Pancreas (tissue), 10 donors: ENCODE measurements around the gene GRIP1. TPM values are rescaled to one million over a fixed set of nuclear protein-coding genes. Genes with fewer than 3 reads are reported as not detected.

Experiments
- ATAC-seq, 4 donors: fragments of 200-7000 bp; cut with Tn5 transposase; one replicate each; pipeline versions ENCODE4 v1.8.0 to v1.9.1; 2020; ENCODE audit warnings: mild to moderate bottlenecking in 4 of 4, moderate library complexity in 4 of 4
- DNase-seq, 6 donors: peaks; one replicate each; pipeline ENCODE4 v3.0.0-alpha.2; 2020
- FAIRE-seq: peaks from 2 replicates; lab custom pipeline; 2012; peaks lifted over from hg19 to GRCh38; lab: Jason Lieb, UNC
- H3K27ac ChIP-seq, 4 donors: fragments of 200-600 bp; sonication (generic); 1 replicate in 3 of 4; 2 replicates in 1 of 4; pipeline versions ENCODE4 v1.5.0 to v1.8.0; 2020
- H3K27me3 ChIP-seq, 4 donors: fragments of 200-600 bp; one replicate each; pipeline ENCODE4 v1.8.0; 2021
- H3K36me3 ChIP-seq, 3 donors: fragments of 200-600 bp; sonication (generic) in 1 of 3; one replicate each; pipeline versions ENCODE4 v1.5.0 to v1.8.0; 2020 to 2021
- H3K4me1 ChIP-seq, 3 donors: fragments of 200-600 bp; one replicate each; pipeline ENCODE4 v1.8.0; 2021
- H3K4me3 ChIP-seq, 4 donors: fragments of 200-600 bp; sonication (generic) in 2 of 4; one replicate each; pipeline versions ENCODE4 v1.5.0 to v1.8.0; 2020 to 2021
- H3K9me3 ChIP-seq, 4 donors: fragments of 200-600 bp; one replicate each; pipeline ENCODE4 v1.8.0; 2021
- CTCF ChIP-seq, 4 donors: fragments of 200-600 bp; sonication (generic) in 3 of 4; IDR thresholded peaks; one replicate each; pipeline versions ENCODE4 v1.5.0 to v1.8.0; 2021; ENCODE audit warnings: antibody characterized with exemption in 4 of 4
- WGBS, 2 donors: extraction: QIAGEN DNeasy Blood & Tissue Kit; methylation state at CpG; one replicate each; pipeline ENCODE4 v1.1.7; 2013; 5-methylcytosine and 5-hydroxymethylcytosine counted together
- intact Hi-C, 3 donors: fragments of 100-400 bp; cut with DNase I; formaldehyde crosslinking; loops; one replicate each; pipeline versions ENCODE4 v1.11.1 to v1.14.2; 2022
- polyA plus RNA-seq, 2 donors: library from polyadenylated mRNA; stranded (reverse); fragments of 200-250 nt; gene quantifications; one replicate each; pipeline ENCODE4 v1.2.3, GENCODE V29; 2013
- total RNA-seq, 6 donors: library from RNA; stranded (reverse); fragmentation: NEBNext Ultra II Directional in 4 of 6; extraction: Animal tissue kit (Norgen Biotek cat#: 25700) in 4 of 6; gene quantifications; one replicate each; pipeline versions ENCODE4 v1.2.1 to v1.2.4, GENCODE V29; 2021 to 2023
- donor health status: healthy with polysubstance abuse.
- donor health status: DM: no; HTN: no; CAD: no; lungs with moderate emphysema.
- donor health status: DM: no; HTN: no; CAD: no.
- donor health status: control.
- donor health status: control.
- donor health status: Bipolar disorder and iron deficiency.
- donor health status: DM: yes; HTN: yes; CAD: no.
- donor health status: DM: no; HTN: no; CAD: no.
- donor health status: DM: no; HTN: no; CAD: no.
- donor health status: DM: yes; HTN: yes; CAD: no.

GRIP1 gene
- total and polyA plus RNA-seq, 8 donors: 0.89 to 6.8 (median 4.7) TPM

GRCh38 chr12:66709893-66710292, 31.0 kb upstream of the GRIP1 start:
- Histone ChIP-seq H3K4me3 (no peak overlapping the region), H3K9me3 (no peaks in the 10 kb centered on the region), H3K27me3 (no peaks in the 10 kb centered on the region), H3K36me3 (no peaks in the 10 kb centered on the region), H3K27ac (no peak overlapping the region), H3K4me1 (no peaks in the 10 kb centered on the region)
- ATAC-seq (no peak), DNase-seq (no peak), FAIRE-seq (no peak)
- intact Hi-C loops: no loop called here
- WGBS, 2 donors: 69% methylated on average over 2 of the region's 2 CpGs
- TF ChIP-seq CTCF (IDR thresholded peaks at IDR 0.05): no peak

- Histone ChIP-seq H3K4me1 (no peaks in the 10 kb centered on the region), H3K36me3 (no peaks in the 10 kb centered on the region), H3K4me3 (no peak overlapping the region), H3K27ac (no peak overlapping the region), H3K27me3 (no peaks in the 10 kb centered on the region), H3K9me3 (no peaks in the 10 kb centered on the region)
- 90 to 100% methylated on average over 1 of the region's 1 CpG for WGBS, 2 donors
- intact Hi-C loops: no loop called here
- no peak for TF ChIP-seq CTCF (IDR thresholded peaks at IDR 0.05)
- DNase-seq (no peak), FAIRE-seq (no peak), ATAC-seq (no peak)
Observed at GRCh38 chr12:66709457-66709773, 30.5 kb upstream of the GRIP1 start.

- FAIRE-seq (peak; percentile 72), DNase-seq (no peak), ATAC-seq (no peak)
- Histone ChIP-seq H3K9me3 (no peaks in the 10 kb centered on the region), H3K27me3 (no peaks in the 10 kb centered on the region), H3K4me3 (no peak overlapping the region), H3K4me1 (no peaks in the 10 kb centered on the region), H3K27ac (no peak overlapping the region), H3K36me3 (no peaks in the 10 kb centered on the region)
- intact Hi-C loops: no loop called here
- TF ChIP-seq CTCF (IDR thresholded peaks at IDR 0.05): peak in 3 of 4 donors; percentile 11 to 33 (median 24)
- 23 to 26% methylated on average over 3 of the region's 3 CpGs for WGBS, 2 donors
Observed at GRCh38 chr12:66708704-66709456, 30.0 kb upstream of the GRIP1 start.

GRCh38 chr12:66707002-66707697, 28.3 kb upstream of the GRIP1 start:
- no peak overlapping the region for H3K27ac ChIP-seq
- no peak for TF ChIP-seq CTCF (IDR thresholded peaks at IDR 0.05)
- H3K4me3 ChIP-seq: no peak overlapping the region
- 74 to 83% methylated on average over 4 of the region's 4 CpGs for WGBS, 2 donors
- no peak for FAIRE-seq
- no peak for ATAC-seq
- no peak for DNase-seq
- H3K36me3 ChIP-seq: no peaks in the 10 kb centered on the region
- intact Hi-C loops: no loop called here
- H3K4me1 ChIP-seq: no peaks in the 10 kb centered on the region
- no peaks in the 10 kb centered on the region for H3K9me3 ChIP-seq
- H3K27me3 ChIP-seq: no peaks in the 10 kb centered on the region
